NOMO-1 (cell line): ENCODE results near the gene CFAP74.
"Not testable (repeated sequence)": the region's sequence is repeated elsewhere in the genome, so short reads cannot be mapped to it uniquely, and the experiment has no call there.

Experiments
- DNase-seq, 2 experiments: peaks; one replicate each; lab custom pipeline; 2025; ENCODE audit not compliant: unreplicated experiment in 2 of 2; lab: John Stamatoyannopoulos, UW

CFAP74 gene

DNA sequence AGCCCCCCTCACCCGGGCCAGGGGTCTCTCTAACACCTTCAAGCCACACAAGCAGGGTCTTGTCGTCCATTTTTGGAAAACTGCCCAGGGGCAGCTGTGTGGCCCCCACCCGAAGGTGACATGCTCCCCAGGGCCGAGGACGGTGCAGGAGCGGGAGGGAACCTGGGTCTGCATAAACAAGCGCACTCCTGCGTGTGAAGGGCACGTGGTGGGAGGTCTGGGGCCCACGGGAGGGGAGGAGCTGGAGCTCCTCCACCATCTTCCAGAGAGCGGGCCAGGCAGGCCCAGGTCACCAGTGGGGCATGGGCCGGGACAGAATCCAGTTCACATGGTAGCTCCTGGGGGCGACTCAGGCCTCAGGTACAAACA, 16.5 kb downstream of the CFAP74 start:
- no peak for DNase-seq

DNA sequence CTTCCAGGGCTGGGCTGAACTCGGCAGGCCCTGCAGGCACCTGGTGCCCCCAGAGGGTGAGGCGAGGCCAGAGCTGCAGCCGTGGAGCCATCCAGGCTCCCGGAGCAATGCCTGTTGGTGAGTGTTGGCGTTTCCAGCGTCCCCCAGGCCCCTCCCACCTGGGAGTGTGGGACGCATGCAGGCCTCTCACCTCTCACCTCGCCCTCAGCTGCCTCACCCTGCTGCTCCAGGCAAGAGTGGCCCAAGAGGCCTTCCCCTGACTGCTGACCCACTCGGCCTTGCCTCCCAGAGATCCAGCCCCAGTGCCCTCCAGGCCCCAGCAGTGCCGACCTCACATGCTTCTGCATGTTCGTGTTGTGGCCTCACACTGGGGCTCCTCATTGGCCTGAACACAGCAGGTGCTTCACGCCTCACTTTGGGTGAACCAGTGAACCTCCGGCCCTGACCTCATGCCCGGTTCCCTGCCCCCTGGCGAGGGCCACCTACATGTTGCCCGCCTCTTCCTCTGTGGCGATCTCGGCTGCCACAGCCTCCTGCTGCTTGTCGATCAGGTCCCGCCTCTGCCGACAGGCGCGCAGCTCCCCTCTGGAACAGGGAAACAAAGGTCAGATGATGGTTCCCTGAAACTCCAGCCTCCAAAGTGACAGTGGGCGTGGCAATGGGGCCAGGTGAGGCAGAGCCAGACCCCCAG, 17.0 kb downstream of the CFAP74 start:
- no peak for DNase-seq

DNA sequence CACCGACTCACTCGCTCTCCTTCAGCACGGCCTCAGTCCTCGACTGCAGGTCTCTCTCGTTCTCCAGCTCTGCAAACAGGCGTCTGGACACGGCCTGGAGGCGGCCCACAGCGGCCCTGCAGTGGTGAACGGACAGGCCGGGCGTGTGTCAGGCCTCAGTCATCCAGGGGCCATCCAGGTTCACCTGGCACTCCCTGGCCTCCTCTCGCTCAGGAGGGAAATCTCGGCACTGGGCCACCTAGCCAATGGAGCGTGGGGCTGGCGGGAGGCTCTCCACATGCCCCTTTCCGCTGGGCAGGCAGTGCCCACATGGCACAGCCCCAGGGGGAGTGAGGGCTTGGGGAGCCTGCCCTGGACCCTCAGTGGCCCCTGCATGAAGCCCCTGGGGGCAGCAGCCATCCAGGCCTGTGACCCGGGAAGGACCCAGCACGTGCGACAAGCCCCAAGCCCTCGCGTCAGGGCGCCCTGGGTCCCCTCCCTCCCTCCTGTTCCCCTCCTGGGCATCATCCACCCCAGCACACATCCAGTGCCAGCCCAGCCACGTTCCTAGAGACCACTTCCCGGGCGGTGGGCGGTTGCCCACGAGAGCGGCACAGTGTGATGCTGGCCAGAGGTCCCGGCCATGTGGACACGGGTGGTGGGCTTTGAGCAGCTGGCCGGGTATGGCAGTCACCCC, 18.1 kb downstream of the CFAP74 start:
- no peak for DNase-seq

DNA sequence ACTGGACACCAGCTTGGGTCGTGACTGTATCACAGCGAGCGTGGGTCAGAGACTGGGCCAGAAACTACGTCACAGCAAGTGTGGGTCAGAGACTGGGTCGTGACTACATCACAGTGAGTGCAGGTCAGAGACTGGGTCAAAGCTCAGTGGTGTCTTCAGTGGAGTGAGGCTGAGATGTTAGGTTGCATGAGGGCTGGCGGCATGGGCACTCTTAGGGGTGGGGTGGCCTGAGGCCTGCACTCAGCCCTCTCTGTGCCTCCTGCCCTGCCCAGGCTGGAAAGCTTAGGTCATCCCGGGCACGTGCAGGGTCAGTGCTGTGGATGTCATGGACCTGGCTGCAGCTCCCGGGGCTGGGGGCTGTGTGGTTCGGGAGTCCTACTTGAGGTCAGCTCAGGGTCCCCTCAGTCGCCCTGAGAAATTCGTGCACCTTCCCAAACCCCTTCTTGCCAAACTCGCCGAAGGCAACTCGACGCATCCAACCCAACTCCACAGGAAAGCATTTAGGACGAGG, 19.0 kb downstream of the CFAP74 start:
- DNase-seq = no peak

DNA sequence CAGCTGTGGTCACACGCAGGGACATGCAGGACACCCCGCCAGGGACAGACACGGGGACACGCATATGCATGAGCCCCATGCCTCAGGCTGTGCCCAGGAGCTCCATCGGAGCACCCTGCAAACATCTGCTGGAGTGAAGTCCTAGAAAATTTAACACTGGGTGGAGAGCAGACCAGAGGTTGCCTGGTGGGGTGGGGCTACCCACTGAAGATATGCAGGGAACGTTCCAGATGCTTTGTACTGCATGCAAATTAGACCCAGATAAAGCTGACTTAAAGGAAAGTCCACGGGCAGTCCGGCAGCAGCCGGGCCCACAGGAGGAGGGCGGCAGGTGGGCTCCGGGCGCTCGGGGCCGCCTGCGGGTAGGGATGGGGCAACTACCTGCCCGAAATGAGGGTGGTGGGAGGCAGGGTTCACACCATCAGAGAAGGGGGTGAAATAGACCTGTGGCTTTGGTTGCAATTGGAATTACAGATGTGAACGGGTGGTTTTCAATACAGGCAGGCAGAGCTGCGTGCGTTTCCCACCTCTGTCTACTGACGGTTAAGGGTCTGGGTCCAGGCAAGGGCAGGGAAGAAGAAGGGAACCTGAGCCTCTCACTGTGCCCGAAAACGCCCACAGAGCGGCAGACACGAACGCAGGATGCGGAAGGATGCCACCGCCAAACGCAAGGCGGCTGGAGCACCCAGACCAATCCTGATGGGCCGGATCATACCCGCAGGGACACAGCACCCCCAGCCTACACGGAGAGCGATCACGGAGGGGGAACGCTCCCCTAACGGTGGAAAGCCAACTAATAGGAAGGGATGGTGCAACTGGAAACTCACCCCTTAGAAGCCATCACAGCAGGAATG, 21.0 kb downstream of the CFAP74 start:
- DNase-seq = no peak

DNA sequence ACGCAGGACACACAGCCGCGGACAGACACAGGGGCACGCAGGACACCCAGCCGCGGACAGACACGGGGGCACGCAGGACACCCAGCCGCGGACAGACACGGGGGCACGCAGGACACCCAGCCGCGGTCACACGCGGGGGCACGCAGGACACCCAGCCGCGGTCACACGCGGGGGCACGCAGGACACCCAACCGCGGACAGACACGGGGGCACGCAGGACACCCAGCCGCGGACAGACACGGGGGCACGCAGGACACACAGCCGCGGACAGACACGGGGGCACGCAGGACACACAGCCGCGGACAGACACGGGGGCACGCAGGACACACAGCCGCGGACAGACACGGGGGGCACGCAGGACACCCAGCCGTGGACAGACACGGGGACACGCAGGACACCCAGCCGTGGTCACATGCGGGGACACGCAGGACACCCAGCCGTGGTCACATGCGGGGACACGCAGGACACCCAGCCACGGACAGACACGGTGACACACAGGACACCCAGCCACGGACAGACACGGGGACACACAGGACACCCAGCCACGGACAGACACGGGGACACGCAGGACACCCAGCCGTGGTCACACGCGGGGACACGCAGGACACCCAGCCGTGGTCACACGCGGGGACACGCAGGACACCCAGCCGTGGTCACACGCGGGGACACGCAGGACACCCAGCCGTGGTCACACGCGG, 21.8 kb downstream of the CFAP74 start:
- DNase-seq = not testable (repeated sequence)

DNA sequence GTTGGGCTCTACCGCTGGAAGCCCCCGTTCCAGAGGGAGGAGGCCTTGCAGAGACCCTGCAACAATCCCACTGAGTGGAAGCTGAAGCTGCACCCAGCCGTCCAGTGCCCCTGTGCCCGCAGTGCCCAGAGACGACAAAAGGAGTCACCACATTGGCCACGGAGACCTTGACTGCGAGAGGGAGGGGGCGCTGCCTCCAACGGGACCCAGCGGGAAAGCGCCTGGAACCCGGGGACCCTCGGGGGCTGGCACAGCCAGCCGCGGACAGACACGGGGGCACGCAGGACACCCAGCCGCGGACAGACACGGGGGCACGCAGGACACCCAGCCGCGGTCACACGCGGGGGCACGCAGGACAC, 22.5 kb downstream of the CFAP74 start:
- DNase-seq = no peak

DNA sequence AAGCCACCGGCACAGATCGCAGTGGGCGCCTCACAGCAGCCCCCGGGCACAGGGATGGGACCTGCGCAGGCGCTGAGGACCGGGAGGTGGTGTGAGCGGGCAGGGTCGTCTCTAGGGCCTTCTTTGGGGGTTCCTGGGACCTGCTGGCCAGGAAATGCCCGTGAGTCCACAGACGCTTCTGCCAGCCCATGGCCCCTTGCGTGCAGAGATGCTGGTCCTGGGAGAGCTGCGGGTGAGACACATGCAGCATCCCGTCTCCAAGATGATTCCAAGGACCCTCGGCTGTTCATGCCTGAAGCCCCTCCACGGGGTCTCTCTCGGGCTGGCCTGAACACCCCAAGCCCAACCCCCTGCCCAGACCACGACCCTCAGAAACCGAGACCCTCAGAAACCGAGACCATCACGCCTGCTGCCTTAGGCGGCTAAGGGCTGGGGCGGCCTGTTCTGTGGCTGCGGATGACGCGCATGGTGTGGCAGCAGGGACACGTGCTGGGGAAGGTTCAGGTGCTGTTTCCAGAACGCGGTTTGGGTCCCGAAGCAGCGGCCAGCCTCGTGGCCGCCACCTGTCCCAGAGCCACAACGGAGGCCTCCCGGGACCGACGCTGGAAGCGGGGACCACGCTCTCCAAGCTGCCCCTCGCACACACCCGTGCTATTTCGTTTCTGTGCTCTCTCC, 23.0 kb downstream of the CFAP74 start:
- DNase-seq = no peak

DNA sequence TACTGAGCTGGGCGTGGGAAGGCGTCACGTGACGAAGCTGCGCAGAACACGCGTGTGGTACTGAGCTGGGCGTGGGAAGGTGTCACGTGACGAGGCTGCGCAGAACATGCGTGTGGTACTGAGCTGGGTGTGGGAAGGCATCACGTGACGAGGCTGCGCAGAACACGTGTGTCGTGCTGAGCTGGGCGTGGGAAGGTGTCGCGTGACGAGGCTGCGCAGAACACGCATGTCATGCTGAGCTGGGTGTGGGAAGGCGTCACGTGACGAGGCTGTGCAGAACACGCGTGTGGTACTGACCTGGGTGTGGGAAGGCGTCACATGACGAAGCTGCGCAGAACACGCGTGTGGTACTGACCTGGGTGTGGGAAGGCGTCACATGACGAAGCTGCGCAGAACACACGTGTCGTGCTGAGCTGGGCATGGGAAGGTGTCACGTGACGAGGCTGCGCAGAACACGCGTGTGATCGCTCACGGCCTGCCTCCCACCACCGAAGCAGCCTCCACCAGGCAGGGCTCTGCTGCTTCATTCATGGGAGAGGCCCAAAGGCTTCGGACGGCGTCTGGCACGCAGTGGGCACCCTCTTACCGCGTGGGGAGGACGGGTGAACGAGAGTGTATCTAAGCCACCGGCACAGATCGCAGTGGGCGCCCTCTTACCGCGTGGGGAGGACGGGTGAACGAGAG, 24.0 kb downstream of the CFAP74 start:
- no peak for DNase-seq

DNA sequence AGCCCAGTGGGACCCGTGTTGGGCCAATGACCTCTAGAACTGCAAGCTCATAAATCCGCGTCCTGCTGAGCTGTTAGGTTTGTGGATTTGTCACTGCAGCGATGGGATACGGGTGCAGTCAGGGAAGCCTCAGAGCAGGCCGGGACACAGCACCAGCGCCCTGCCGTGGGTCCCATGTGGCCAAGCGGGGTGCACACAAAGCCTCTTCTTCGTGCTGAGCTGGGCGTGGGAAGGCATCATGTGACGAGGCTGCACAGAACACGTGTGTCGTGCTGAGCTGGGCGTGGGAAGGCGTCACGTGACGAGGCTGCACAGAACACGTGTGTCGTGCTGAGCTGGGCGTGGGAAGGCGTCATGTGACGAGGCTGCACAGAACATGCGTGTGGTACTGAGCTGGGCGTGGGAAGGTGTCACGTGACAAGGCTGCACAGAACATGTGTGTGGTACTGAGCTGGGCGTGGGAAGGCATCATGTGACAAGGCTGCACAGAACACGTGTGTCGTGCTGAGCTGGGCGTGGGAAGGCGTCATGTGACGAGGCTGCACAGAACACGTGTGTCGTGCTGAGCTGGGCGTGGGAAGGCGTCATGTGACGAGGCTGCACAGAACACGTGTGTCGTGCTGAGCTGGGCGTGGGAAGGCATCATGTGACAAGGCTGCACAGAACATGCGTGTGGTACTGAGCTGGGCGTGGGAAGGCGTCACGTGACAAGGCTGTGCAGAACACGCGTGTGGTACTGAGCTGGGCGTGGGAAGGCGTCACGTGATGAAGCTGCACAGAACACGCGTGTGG, 24.7 kb downstream of the CFAP74 start:
- DNase-seq = not testable (repeated sequence)

DNA sequence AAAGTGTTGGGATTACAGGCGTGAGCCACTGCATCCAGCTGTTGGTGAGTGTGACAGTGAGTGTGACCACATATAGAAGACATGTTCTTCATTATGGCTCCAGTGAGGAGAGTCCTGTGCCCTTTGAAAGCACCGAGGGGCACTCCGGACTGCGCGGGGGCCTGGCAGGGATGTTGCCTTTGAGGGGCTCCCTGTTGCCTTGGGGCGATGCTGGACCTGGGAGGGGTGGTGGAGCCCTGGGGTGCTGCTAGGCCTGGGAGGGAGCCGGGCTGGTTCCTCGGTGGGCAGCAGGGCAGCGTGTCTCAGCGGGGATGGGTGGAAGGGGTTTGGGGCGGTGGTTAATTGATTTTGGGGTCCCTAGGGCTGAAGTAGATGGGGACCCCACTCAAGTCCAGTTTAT, 25.5 kb downstream of the CFAP74 start:
- DNase-seq = no peak

DNA sequence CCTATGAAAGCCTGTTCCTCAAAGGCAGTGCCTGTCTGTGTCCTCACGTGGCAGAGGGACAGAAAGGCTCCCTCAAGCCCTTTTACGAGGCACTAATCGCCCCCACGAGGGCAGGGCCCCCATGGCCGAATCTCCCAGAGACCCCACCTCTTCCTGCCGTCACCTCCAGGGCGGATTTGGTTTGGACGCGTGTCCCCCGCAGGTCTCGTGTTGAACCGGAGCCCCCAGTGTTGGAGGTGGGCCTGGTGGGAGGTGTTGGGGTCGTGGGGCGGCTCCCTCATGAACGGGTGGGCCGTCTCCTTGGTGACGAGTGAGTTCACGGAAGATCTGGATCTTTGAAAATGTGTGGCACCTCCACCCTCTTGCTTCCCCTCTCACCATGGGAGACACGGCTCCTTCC, 27.6 kb downstream of the CFAP74 start:
- DNase-seq = no peak

DNA sequence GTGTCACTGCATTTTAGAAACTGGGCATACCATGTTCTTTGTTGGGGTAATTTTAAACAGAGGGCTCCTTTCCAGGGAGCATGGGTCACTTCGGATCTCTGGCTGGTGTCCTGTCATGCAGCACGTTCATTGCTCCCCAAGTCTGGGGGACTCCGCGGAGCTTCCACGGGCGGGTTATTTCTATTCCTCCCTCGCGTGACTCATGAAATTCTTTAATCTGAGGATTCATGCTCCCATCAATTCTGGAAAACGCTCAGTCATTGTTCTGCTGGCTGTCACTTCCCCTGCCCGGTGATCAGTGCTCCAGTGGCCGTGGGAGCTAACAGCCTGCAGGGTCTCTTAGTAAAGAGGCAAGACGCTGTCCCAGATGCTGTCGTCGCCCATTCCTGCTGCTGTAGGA, 28.1 kb downstream of the CFAP74 start:
- no peak for DNase-seq

DNA sequence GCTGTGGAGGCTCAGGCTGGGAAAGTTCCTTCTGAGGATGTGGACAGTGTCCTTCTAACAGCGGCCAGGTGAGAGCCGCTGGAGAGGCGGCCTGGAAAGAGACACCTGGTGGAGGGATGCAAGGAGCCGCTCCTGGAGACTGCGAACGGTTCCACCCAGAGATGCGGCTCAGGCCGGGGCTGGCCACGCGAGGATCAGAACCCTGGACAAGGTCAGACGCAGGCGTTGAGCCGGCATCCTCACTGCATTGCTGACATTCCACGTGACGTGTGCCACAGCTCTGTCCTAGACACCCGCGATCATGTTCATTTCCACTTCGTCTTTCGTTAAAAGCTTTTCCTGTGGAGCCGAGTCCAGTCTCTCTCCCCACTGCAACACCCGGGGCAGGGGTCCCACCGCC, 28.8 kb downstream of the CFAP74 start:
- DNase-seq = no peak

DNA sequence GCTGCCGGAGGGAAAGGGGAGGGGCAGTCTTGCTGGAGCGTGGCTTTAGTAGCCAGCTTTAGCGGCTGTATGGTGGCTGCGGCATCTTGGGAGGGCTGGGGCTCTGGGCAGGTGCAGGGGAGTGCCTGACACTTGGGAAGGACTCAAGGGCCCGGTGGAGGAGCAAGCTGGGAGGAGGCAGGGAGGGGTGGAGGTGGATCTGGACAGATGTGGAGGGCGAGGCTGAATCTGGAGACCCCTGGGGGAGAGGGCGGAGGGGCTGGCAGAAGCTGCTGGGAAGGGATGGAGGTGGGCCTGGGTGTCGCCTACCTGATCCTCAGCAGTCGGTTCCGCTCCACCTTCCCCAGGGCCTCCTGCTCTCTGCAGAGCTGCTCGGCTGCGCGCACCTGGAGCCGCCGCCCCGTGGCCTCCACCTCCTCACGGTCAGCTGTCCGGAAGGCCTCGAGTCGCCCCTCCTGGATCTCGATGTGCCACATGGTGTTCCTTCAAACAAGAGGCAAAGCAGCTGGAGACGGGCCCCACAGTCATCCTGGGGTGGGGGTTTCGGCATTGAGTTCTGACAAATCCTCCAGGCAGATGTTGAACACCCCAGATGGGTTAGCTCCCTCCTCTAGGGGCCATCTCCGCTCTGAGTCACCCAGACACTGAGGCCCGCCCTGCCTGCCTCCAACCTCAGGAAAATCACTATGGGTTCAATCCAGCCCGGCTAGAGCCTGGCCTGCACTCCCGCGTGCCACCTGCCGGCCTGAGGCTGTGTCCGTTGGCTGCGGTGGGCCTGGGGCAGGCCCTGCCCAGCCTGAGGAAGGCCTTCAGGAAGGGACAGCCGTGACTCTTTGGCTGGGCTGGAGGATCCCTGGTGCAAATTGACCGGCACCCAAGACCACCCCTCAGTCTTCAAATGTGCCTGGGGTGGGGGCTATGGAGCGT, 29.6 kb downstream of the CFAP74 start:
- no peak for DNase-seq

DNA sequence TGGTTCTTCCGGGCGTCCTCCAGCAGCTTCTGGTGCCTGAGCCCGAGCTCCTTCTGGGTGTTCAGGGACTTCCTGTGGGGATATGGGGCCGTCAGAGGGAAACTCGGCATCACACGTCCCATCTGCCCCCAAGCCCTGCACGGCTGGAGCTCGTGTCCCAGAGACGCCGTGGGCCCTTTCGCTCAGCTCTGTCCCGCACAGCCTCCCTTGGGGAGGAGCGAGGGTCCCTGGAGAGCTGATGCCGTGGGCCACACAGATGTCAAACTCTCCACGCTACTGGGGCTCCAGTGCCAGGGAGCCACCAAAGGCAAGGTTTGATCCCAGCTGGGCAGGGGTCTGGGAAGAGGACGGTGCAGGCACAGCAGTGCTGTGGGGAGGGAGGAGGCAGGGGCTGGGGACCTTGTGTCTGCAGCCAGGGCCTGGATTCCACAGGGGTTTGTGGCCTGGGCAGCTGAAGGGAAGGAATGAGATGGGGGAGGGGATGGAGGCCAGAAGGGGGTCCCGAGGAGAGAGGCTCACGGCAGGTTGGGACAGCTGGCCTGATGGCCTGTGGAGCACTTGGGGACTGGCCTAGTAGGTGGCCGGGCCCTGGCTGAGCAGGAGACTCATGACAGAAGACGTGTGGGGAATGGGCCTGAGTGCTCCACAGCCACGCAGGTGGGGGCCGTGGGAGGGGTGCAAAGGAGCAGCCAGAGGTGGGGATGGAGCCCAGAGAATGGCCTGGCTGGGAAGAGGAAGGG, 30.4 kb downstream of the CFAP74 start:
- no peak for DNase-seq

DNA sequence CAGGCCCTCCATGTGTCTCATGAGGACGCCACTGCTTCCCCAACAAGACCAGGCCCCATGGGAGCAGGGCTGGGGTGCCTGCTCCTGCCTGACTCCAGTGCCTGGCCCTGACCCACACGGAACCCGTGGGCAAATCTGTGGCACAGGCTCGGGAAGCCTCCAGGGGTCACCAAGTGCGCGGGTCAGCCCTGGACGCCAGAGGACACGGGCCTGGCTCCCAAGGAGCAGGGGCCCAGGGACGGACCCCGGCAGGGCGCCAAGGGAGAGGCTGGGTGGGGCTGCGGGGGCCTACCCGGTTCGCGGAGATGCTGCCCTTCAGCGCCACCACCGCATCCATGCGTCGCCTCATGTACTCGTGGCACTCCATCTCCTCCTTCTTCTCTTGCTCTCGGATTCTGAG, 31.9 kb downstream of the CFAP74 start:
- DNase-seq = no peak
